ENCODE data around the gene DLX1.
"Not testable (repeated sequence)": the region's sequence is repeated elsewhere in the genome, so short reads cannot be mapped to it uniquely, and the experiment has no call there.

The DLX1 gene

GRCh38 chr2:172098650-172099471 lies 13.6 kb downstream of the DLX1 start:
- DNase-seq (ENCODE audit: low read depth), result no peak

GRCh38 chr2:172099472-172100079 lies 14.3 kb downstream of the DLX1 start:
- DNase-seq (ENCODE audit: low read depth), result no peak

GRCh38 chr2:172100080-172100934 lies 15.0 kb downstream of the DLX1 start:
- DNase-seq (ENCODE audit: low read depth), result no peak

- no peak for DNase-seq (ENCODE audit: low read depth)
Observed at GRCh38 chr2:172100935-172101820, 15.9 kb downstream of the DLX1 start.

- no peak for DNase-seq (ENCODE audit: low read depth)
Observed at GRCh38 chr2:172101821-172102390, 16.6 kb downstream of the DLX1 start.

- DNase-seq (ENCODE audit: low read depth), result peak; percentile 44
Observed at GRCh38 chr2:172102391-172103359, 17.4 kb downstream of the DLX1 start, which contains the start of gene DLX2. TSS of gene DLX2 (minus strand) at chr2:172102900. CDS start at chr2:172102538, 362 bp downstream.

- peak; percentile 65 for DNase-seq (ENCODE audit: low read depth)
Observed at GRCh38 chr2:172103471-172104272, 18.4 kb downstream of the DLX1 start.

- DNase-seq (ENCODE audit: low read depth), result no peak
Observed at GRCh38 chr2:172105471-172106107, 20.3 kb downstream of the DLX1 start.

- no peak for DNase-seq (ENCODE audit: low read depth)
Observed at GRCh38 chr2:172106108-172106961, 21.0 kb downstream of the DLX1 start.

- DNase-seq (ENCODE audit: low read depth), result no peak
Observed at GRCh38 chr2:172107690-172108586, 22.6 kb downstream of the DLX1 start.

GRCh38 chr2:172108587-172108930 lies 23.3 kb downstream of the DLX1 start:
- no peak for DNase-seq (ENCODE audit: low read depth)

GRCh38 chr2:172109256-172109987 lies 24.1 kb downstream of the DLX1 start:
- DNase-seq (ENCODE audit: low read depth), result no peak

- no peak for DNase-seq (ENCODE audit: low read depth)
Observed at GRCh38 chr2:172109988-172110811, 24.9 kb downstream of the DLX1 start.

- no peak for DNase-seq (ENCODE audit: low read depth)
Observed at GRCh38 chr2:172113617-172114016, 28.3 kb downstream of the DLX1 start.

- not testable (repeated sequence) for DNase-seq (ENCODE audit: low read depth)
Observed at GRCh38 chr2:172114176-172114575, 28.9 kb downstream of the DLX1 start.
